Astrocyte (in vitro differentiated cells and primary cell): ENCODE results near the gene PRKAG2. TPM values are rescaled to one million over a fixed set of nuclear protein-coding genes. Genes with fewer than 3 reads are reported as not detected.
"Not testable (repeated sequence)": the region's sequence is repeated elsewhere in the genome, so short reads cannot be mapped to it uniquely, and the experiment has no call there.

ENCODE experiments used
- DNase-seq: peaks from one replicate; pipeline ENCODE4 v3.0.0-alpha.2; 2010; ENCODE audit warnings: low read depth
- FAIRE-seq: peaks from 2 replicates; lab custom pipeline; 2011; peaks lifted over from hg19 to GRCh38; lab: Jason Lieb, UNC
- H2AFZ ChIP-seq: 2 replicates; pipeline ENCODE4 v1.6.0; 2012; ENCODE audit warnings: low read depth, low read length, inconsistent platforms
- H3K27ac ChIP-seq: 2 replicates; pipeline ENCODE4 v1.5.1; 2011; ENCODE audit warnings: low read depth, low read length, inconsistent platforms
- H3K27me3 ChIP-seq: 2 replicates; pipeline ENCODE4 v1.6.0; 2011; ENCODE audit warnings: low read length, inconsistent platforms; ENCODE audit not compliant: insufficient read depth
- H3K36me3 ChIP-seq: 2 replicates; pipeline ENCODE4 v1.5.1; 2011; ENCODE audit warnings: low read length, inconsistent platforms; ENCODE audit not compliant: insufficient read depth
- H3K4me1 ChIP-seq: 2 replicates; pipeline ENCODE4 v1.5.1; 2011; ENCODE audit warnings: low read length, inconsistent platforms; ENCODE audit not compliant: insufficient read depth
- H3K4me2 ChIP-seq: 2 replicates; pipeline ENCODE4 v1.6.0; 2012; ENCODE audit warnings: low read length, inconsistent platforms
- H3K4me3 ChIP-seq: 2 replicates; pipeline ENCODE4 v1.5.1; 2011; ENCODE audit warnings: low read depth, mild to moderate bottlenecking, low read length, inconsistent platforms; ENCODE audit not compliant: insufficient read depth
- H3K79me2 ChIP-seq: 2 replicates; pipeline ENCODE4 v1.6.0; 2012; ENCODE audit warnings: mild to moderate bottlenecking, low read length, inconsistent platforms; ENCODE audit not compliant: insufficient read depth
- H3K9ac ChIP-seq: 2 replicates; pipeline ENCODE4 v1.6.0; 2012; ENCODE audit warnings: mild to moderate bottlenecking, low read length, inconsistent platforms
- H3K9me3 ChIP-seq: 2 replicates; pipeline ENCODE4 v1.5.1; 2012; ENCODE audit warnings: low read depth, mild to moderate bottlenecking, low read length, inconsistent platforms; ENCODE audit not compliant: insufficient read depth
- H4K20me1 ChIP-seq: 2 replicates; pipeline ENCODE4 v1.6.0; 2012; ENCODE audit warnings: low read length, inconsistent platforms; ENCODE audit not compliant: insufficient read depth
- H3K27ac Mint-ChIP-seq: one replicate; pipeline ENCODE4 v1.8.0; 2021; ENCODE audit warnings: mild to moderate bottlenecking, mixed read lengths; ENCODE audit not compliant: unreplicated experiment
- H3K27me3 Mint-ChIP-seq: one replicate; pipeline ENCODE4 v1.8.0; 2021; ENCODE audit warnings: low read depth, mixed read lengths; ENCODE audit not compliant: unreplicated experiment
- H3K36me3 Mint-ChIP-seq: one replicate; pipeline ENCODE4 v1.8.0; 2021; ENCODE audit warnings: low read depth, mixed read lengths; ENCODE audit not compliant: unreplicated experiment
- H3K4me1 Mint-ChIP-seq: one replicate; pipeline ENCODE4 v1.8.0; 2021; ENCODE audit warnings: low read depth, mixed read lengths; ENCODE audit not compliant: unreplicated experiment
- H3K4me3 Mint-ChIP-seq: one replicate; pipeline ENCODE4 v1.8.0; 2021; ENCODE audit warnings: mild to moderate bottlenecking, moderate library complexity, mixed read lengths; ENCODE audit not compliant: unreplicated experiment
- H3K9me3 Mint-ChIP-seq: one replicate; pipeline ENCODE4 v1.8.0; 2021; ENCODE audit warnings: mild to moderate bottlenecking, mixed read lengths; ENCODE audit not compliant: unreplicated experiment
- CTCF ChIP-seq: IDR thresholded peaks from 2 replicates; pipeline ENCODE4 v1.5.1; 2011; ENCODE audit warnings: low read depth, mild to moderate bottlenecking, inconsistent platforms, low read length, moderate library complexity; ENCODE audit not compliant: insufficient read depth
- EZH2 ChIP-seq: IDR thresholded peaks from 2 replicates; pipeline ENCODE4 v1.6.1; 2012; ENCODE audit warnings: mild to moderate bottlenecking, low read length, inconsistent platforms; ENCODE audit not compliant: insufficient read depth
- total RNA-seq: library from RNA; stranded (reverse); gene quantifications from 2 replicates; pipeline ENCODE4 v1.2.1, GENCODE V29; 2021

The PRKAG2 gene
- total RNA-seq, 1 donor from 2014 or later: 40.7 TPM

- H3K36me3 ChIP-seq: no peaks in the 10 kb centered on the region
- H3K27ac ChIP-seq: no peak overlapping the region
- no peak overlapping the region for H3K4me3 ChIP-seq
- no peak overlapping the region for H3K9ac ChIP-seq
- no peaks in the 10 kb centered on the region for H3K4me1 Mint-ChIP-seq
- H3K4me3 Mint-ChIP-seq: no peak overlapping the region
- no peaks in the 10 kb centered on the region for H3K36me3 Mint-ChIP-seq
- H3K9me3 Mint-ChIP-seq: peaks cover 2% of the 10 kb centered on the region
- DNase-seq (no peak), FAIRE-seq (no peak)
- peaks cover 47% of the 10 kb centered on the region for H3K27me3 Mint-ChIP-seq
- TF ChIP-seq CTCF: no peak
- TF ChIP-seq EZH2: no peak
- H3K27me3 ChIP-seq: peaks cover 19% of the 10 kb centered on the region
- no peak overlapping the region for H2AFZ ChIP-seq
- no peaks in the 10 kb centered on the region for H4K20me1 ChIP-seq
- H3K27ac Mint-ChIP-seq: no peak overlapping the region
- no peak overlapping the region for H3K4me2 ChIP-seq
- H3K9me3 ChIP-seq: no peaks in the 10 kb centered on the region
- no peaks in the 10 kb centered on the region for H3K4me1 ChIP-seq
- H3K79me2 ChIP-seq: no peaks in the 10 kb centered on the region
These were observed 46.6 kb downstream of the PRKAG2 start for GRCh38 chr7:151830121-151830830.

GRCh38 chr7:151829707-151830106 lies 47.2 kb downstream of the PRKAG2 start:
- Histone ChIP-seq H2AFZ (no peak overlapping the region), H3K9ac (no peak overlapping the region), H3K36me3 (no peaks in the 10 kb centered on the region), H3K27ac (no peak overlapping the region), H4K20me1 (no peaks in the 10 kb centered on the region), H3K79me2 (no peaks in the 10 kb centered on the region), H3K4me1 (no peaks in the 10 kb centered on the region), H3K4me2 (no peak overlapping the region), H3K4me3 (no peak overlapping the region), H3K9me3 (no peaks in the 10 kb centered on the region), H3K27me3 (peaks cover 17% of the 10 kb centered on the region)
- H3K27ac Mint-ChIP-seq: no peak overlapping the region
- no peak for FAIRE-seq
- H3K9me3 Mint-ChIP-seq: peaks cover 2% of the 10 kb centered on the region
- DNase-seq: no peak
- no peaks in the 10 kb centered on the region for H3K4me1 Mint-ChIP-seq
- TF ChIP-seq CTCF: no peak
- no peak for TF ChIP-seq EZH2
- H3K27me3 Mint-ChIP-seq: peaks cover 47% of the 10 kb centered on the region
- no peak overlapping the region for H3K4me3 Mint-ChIP-seq
- no peaks in the 10 kb centered on the region for H3K36me3 Mint-ChIP-seq

GRCh38 chr7:151827620-151828019 lies 49.3 kb downstream of the PRKAG2 start:
- H2AFZ ChIP-seq: no peak overlapping the region
- Mint-ChIP-seq H3K4me3 (no peak overlapping the region), H3K36me3 (no peaks in the 10 kb centered on the region), H3K27ac (no peak overlapping the region), H3K27me3 (peaks cover 45% of the 10 kb centered on the region), H3K9me3 (peaks cover 2% of the 10 kb centered on the region), H3K4me1 (peaks cover 2% of the 10 kb centered on the region)
- no peak overlapping the region for H3K9ac ChIP-seq
- peaks cover 23% of the 10 kb centered on the region for H3K27me3 ChIP-seq
- H3K4me3 ChIP-seq: no peak overlapping the region
- DNase-seq: no peak
- no peak for FAIRE-seq
- H4K20me1 ChIP-seq: no peaks in the 10 kb centered on the region
- H3K4me1 ChIP-seq: no peaks in the 10 kb centered on the region
- no peaks in the 10 kb centered on the region for H3K79me2 ChIP-seq
- H3K9me3 ChIP-seq: no peaks in the 10 kb centered on the region
- H3K27ac ChIP-seq: no peak overlapping the region
- H3K36me3 ChIP-seq: no peaks in the 10 kb centered on the region
- TF ChIP-seq CTCF (no peak), EZH2 (no peak)
- H3K4me2 ChIP-seq: no peak overlapping the region

- H3K4me1 Mint-ChIP-seq, FAIRE-seq, H4K20me1 ChIP-seq: not testable (repeated sequence)
These were observed 50.6 kb downstream of the PRKAG2 start for GRCh38 chr7:151826316-151826715.

More at GRCh38 chr7:151826316-151826715, 50.6 kb downstream of the PRKAG2 start:
- H3K4me3 ChIP-seq, H3K4me1 ChIP-seq, H3K79me2 ChIP-seq, H3K4me2 ChIP-seq, DNase-seq, H3K9me3 Mint-ChIP-seq, H3K36me3 Mint-ChIP-seq, H3K27ac ChIP-seq, H3K36me3 ChIP-seq, H2AFZ ChIP-seq, H3K9ac ChIP-seq, H3K9me3 ChIP-seq, H3K27ac Mint-ChIP-seq, H3K4me3 Mint-ChIP-seq: not testable (repeated sequence)
- H3K27me3 Mint-ChIP-seq: peaks cover 46% of the 10 kb centered on the region
- peaks cover 24% of the 10 kb centered on the region for H3K27me3 ChIP-seq
